ENCODE results near the gene MBP.

MBP gene

GRCh38 chr18:77063260-77063659 lies 69.3 kb downstream of the MBP start:
- DNase-seq, result peak; percentile 82

- DNase-seq, result peak; percentile 66
Measured at GRCh38 chr18:77062518-77063003, 70.0 kb downstream of the MBP start.

GRCh38 chr18:77061946-77062517 lies 70.6 kb downstream of the MBP start:
- peak; percentile 62 for DNase-seq

GRCh38 chr18:77061281-77061945 lies 71.2 kb downstream of the MBP start:
- peak; percentile 44 for DNase-seq

GRCh38 chr18:77060151-77060550 lies 72.4 kb downstream of the MBP start:
- DNase-seq, result no peak

- DNase-seq, result no peak
Measured at GRCh38 chr18:77059294-77059916, 73.2 kb downstream of the MBP start.

- no peak for DNase-seq
Measured at GRCh38 chr18:77058290-77058835, 74.2 kb downstream of the MBP start.

GRCh38 chr18:77057006-77057395 lies 75.6 kb downstream of the MBP start:
- no peak for DNase-seq

GRCh38 chr18:77056344-77057005 lies 76.1 kb downstream of the MBP start:
- no peak for DNase-seq

GRCh38 chr18:77055429-77056300 lies 76.9 kb downstream of the MBP start:
- no peak for DNase-seq

- peak; percentile 85 for DNase-seq
Measured at GRCh38 chr18:77054606-77055428, 77.8 kb downstream of the MBP start.

- no peak for DNase-seq
Measured at GRCh38 chr18:77054288-77054605, 78.3 kb downstream of the MBP start.

- DNase-seq, result no peak
Measured at GRCh38 chr18:77053616-77054287, 78.8 kb downstream of the MBP start.

- no peak for DNase-seq
Measured at GRCh38 chr18:77052983-77053309, 79.6 kb downstream of the MBP start.

- no peak for DNase-seq
Measured at GRCh38 chr18:77052297-77052982, 80.1 kb downstream of the MBP start.

GRCh38 chr18:77051581-77052296 lies 80.8 kb downstream of the MBP start:
- no peak for DNase-seq

GRCh38 chr18:77049938-77050337 lies 82.6 kb downstream of the MBP start:
- no peak for DNase-seq

GRCh38 chr18:77047803-77048419 lies 84.7 kb downstream of the MBP start:
- DNase-seq, result no peak

- no peak for DNase-seq
Measured at GRCh38 chr18:77046994-77047393, 85.6 kb downstream of the MBP start.

Data from activated CD8-positive, alpha-beta memory T cell treated with anti-CD3 and anti-CD28 coated beads, Interleukin-2, amount 50 U/mL, for 48 hours (primary cell).